Right ventricle myocardium inferior (tissue), 1 donor: ENCODE measurements around the gene ZNF652. TPM values are rescaled to one million over a fixed set of nuclear protein-coding genes. Genes with fewer than 3 reads are reported as not detected.

ENCODE experiments used
- ATAC-seq: fragments of 200-7000 bp; cut with Tn5 transposase; one replicate; pipeline ENCODE4 v1.9.1; 2020; ENCODE audit warnings: mild to moderate bottlenecking, moderate library complexity
- DNase-seq: peaks from one replicate; pipeline ENCODE4 v3.0.0; 2021; ENCODE audit errors: missing footprints
- intact Hi-C: fragments of 100-400 bp; cut with DNase I; formaldehyde crosslinking; loops from one replicate; pipeline ENCODE4 v1.11.0; 2022
- total RNA-seq: library from RNA; stranded (reverse); fragmentation: NEBNext Ultra II Directional; extraction: Animal tissue kit (Norgen Biotek cat#: 25700); gene quantifications from one replicate; pipeline ENCODE4 v1.2.1, GENCODE V29; 2021
- donor health status: DM: no; HTN: yes; CAD: no; lungs with severe emphysema.

ZNF652 gene
- total RNA-seq, 1 donor from 2014 or later = 19.0 TPM

- intact Hi-C loops = loop anchor here (5.0 kb wide), 1 partner anchor 46 kb away; no protein-coding TSS in a partner anchor
- ATAC-seq (no peak), DNase-seq (no peak)
Measured at GRCh38 chr17:49363251-49363650, 1.2 kb upstream of the ZNF652 start.

- intact Hi-C loops = loop anchor here (5.0 kb wide), 1 partner anchor 45 kb away; no protein-coding TSS in a partner anchor
- ATAC-seq (no peak), DNase-seq (no peak)
Measured at GRCh38 chr17:49362723-49363117, 670 bp upstream of the ZNF652 start.

DNA sequence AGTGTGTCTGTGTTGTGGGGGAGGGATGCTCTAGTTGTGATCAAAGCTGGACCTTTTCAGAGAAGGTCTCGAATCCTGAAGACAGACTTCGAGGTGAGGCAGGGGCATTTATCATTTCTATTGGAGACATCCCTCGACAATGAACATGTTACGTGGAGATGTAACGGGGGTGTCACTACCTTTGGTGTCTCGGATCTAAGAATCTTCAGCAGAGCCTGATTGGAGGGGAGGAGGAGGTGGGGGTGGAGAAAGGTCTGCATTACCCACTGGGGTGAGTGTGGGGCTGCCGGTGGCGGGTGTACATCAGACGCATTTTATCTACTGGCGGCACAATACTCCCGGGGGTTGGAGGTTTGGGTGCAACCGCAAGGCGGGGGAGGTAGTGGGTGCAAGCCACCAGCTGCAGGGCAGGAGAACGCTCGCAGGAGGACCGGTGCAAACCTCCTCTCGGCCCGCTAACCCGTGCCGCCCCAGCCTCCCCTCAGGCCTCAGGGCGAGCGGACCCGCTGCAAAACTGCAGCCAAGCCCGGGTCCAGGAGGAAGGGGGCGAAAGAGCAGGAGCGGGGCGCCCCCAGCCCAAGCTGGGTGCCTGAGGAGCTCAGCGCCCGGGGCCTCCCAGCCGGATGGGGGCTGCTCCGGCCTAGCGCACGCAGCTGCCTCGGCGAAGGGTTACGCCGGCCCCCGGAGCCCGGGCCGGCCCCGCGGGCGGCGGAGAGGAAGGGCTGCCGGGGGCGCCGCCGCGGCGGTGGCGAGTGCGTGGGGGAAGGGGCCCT is 735 bp downstream of the ZNF652 start:
- intact Hi-C loops = loop anchor here (5.0 kb wide), 1 partner anchor 44 kb away; no protein-coding TSS in a partner anchor
- peak; percentile 36 for ATAC-seq
- DNase-seq = peak; percentile 71

DNA sequence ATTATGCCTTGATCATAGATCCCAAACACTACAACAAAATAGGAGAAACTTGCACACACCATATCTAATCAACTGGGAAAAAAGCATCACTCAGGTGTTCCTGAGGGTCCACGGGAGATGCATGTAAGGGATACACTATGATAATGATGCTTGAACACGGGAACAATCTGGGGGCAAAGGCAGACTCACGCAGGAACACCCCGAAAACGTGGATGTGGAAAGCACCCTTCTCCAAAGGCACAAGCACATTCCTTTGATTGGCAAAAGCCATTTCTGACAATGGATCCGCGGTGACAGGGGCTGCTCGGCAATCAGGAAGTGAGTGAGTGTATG is 1.3 kb downstream of the ZNF652 start:
- DNase-seq (no peak), ATAC-seq (no peak)
- intact Hi-C loops = loop anchor here (5.0 kb wide), 1 partner anchor 43 kb away; no protein-coding TSS in a partner anchor

GRCh38 chr17:49359990-49360795 is 1.9 kb downstream of the ZNF652 start:
- ATAC-seq = no peak
- no peak for DNase-seq
- intact Hi-C loops = loop anchor here (5.0 kb wide), 1 partner anchor 43 kb away; no protein-coding TSS in a partner anchor

GRCh38 chr17:49358641-49359247 is 3.3 kb downstream of the ZNF652 start:
- no peak for DNase-seq
- ATAC-seq = no peak
- intact Hi-C loops = no loop called here

- intact Hi-C loops = no loop called here
- ATAC-seq = no peak
- no peak for DNase-seq
Measured at GRCh38 chr17:49357516-49357915, 4.5 kb downstream of the ZNF652 start.

DNA sequence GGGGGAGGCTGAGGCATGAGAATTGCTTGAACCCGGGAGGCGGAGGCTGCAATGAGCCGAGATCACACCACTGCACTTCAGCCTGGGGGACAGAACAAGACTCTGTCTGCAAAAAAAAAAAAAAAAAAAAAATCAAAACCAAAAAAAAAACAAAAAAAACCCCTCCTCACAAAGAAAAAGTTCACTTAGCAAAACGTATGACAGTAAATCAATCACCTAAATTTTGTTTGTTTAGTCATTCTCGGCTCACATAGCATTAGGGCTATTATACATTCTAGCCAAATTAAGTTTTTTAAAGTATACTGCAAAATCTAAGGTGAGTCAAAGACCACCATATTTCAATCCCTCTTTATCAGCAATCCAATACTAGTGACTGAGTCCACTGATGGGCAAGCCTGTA is 5.7 kb downstream of the ZNF652 start:
- no peak for DNase-seq
- no peak for ATAC-seq
- intact Hi-C loops = no loop called here

- ATAC-seq (no peak), DNase-seq (no peak)
- intact Hi-C loops = no loop called here
Measured at GRCh38 chr17:49353607-49354006, 8.4 kb downstream of the ZNF652 start.

- intact Hi-C loops = no loop called here
- ATAC-seq (no peak), DNase-seq (no peak)
Measured at GRCh38 chr17:49352587-49353154, 9.4 kb downstream of the ZNF652 start.

- DNase-seq (no peak), ATAC-seq (no peak)
- intact Hi-C loops = no loop called here
Measured at GRCh38 chr17:49351572-49352140, 10.4 kb downstream of the ZNF652 start.

DNA sequence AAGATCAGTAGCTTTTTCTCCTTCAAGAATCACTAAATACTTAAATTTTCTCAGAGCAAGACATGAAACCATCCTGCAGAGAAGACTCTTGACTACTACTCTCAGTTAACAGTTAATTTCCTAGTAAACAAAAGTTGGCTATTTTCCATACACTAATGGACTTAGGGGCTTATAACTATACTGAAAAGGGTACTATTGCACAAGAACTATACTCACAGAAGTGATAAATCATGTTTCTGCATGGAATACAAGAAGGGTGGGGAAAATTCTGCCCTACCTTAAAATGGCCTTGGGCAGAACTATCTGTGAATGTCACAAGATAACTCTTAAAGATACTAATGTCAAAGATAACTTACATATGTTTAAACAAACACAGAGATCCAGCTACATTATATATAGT is 12.5 kb downstream of the ZNF652 start:
- no peak for DNase-seq
- ATAC-seq = no peak
- intact Hi-C loops = no loop called here

DNA sequence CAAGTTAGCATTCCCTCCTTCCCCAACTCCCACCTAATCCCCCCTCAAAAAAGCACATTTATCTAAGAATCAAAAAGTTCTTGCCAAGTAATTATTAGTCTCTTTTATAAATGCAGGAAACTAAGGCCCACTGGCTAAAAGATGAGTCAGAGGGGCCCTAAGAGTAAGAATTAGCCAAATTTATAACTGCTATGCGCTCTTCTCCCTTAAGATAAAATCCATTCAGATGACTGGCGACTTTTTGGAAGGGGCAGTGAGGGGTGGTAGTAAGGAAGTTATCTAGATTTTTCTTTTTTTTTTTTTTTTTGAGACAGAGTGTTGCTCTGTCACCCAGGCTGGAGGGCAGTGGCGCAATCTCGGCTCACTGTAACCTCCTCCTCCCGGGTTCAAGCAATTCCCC is 17.1 kb downstream of the ZNF652 start:
- intact Hi-C loops = no loop called here
- ATAC-seq (no peak), DNase-seq (no peak)

DNA sequence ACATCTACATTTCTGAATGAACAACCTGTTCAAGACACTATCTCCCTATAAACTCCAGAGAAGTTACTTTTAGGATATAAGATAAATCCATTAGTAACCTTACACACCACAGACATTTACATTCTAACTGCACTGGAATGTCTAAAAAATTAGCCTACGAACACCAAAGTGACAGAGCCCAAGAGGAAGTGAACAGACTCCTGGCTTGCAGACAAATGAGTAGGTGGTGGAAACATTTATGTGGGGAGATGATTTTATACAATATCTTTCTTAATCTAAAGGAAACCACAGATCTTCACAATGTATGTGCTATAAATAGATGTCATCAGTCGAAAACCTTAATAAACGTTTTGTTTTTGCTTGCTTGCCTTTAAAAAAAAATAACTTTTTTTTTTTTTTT is 18.8 kb downstream of the ZNF652 start:
- intact Hi-C loops = no loop called here
- no peak for ATAC-seq
- no peak for DNase-seq

DNA sequence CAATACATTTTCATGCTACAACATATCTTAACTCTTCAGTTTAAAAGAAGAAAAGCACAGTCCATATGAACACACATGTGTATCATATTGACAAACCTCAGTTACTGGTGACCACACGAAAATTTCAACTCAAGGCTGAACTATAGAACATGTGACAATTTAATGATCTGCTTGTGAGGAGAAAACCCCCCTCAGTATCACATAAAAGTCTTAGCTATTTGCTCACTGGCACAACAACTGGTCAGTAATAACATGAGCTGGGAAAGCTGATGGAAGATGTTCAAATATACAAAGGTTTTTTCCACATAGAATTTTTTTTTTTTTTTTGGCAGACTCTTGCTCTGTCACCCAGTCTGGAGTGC is 19.5 kb downstream of the ZNF652 start:
- DNase-seq = no peak
- intact Hi-C loops = no loop called here
- ATAC-seq = no peak

DNA sequence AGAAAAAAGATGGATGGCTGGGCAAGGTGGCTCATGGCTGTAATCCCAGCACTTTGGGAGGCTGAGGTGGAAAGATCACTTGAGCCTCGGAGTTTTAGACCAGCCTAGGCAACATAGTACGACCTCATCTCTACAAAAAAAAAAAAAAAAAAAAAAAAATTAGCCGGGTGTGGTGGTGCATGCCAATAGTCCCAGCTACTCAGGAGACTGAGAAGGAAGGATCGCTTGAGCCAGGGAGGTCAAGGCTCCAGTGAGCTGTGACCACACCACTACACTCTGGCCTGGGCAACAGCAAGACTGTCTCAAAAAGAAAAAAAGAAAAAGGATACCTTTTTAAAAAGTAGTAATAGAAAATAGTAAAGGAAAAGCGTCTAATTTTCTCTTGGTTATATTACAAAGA is 20.7 kb downstream of the ZNF652 start:
- no peak for DNase-seq
- no peak for ATAC-seq
- intact Hi-C loops = no loop called here

- ATAC-seq (no peak), DNase-seq (no peak)
- intact Hi-C loops = no loop called here
Measured at GRCh38 chr17:49339354-49339753, 22.7 kb downstream of the ZNF652 start.

DNA sequence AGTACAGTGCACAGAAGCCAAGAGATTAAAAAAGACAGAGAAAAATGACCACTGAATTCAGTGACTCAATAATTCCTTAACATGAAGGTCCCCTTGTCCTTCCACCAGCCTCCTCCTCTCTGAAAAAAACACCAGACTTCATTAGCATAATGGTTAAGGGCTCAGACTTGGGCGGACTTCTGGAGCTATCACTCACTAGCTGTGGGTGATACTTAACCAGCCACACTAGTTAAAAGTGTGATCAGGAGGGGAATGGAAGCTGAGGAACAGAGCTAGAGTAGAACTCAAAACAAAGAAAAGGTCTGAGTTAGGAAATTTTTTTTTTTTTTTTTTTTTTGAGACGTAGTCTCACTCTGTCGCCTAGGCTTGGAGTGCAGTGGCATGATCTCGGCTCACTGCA is 23.2 kb downstream of the ZNF652 start:
- intact Hi-C loops = no loop called here
- DNase-seq (no peak), ATAC-seq (no peak)

- DNase-seq (no peak), ATAC-seq (no peak)
- intact Hi-C loops = no loop called here
Measured at GRCh38 chr17:49337884-49338283, 24.2 kb downstream of the ZNF652 start.
